Caco-2 (cell line): Measurements from ENCODE around the gene KIRREL3. TPM values are rescaled to one million over a fixed set of nuclear protein-coding genes. Genes with fewer than 3 reads are reported as not detected.

Experiments
- BruUV-seq: library from RNA; stranded (reverse); fragments of 400-500 nt; replicated peaks from 2 replicates; lab custom pipeline; 2021; lab: Mats Ljungman, UMichigan
- CTCF ChIA-PET: fragments of 300-600 bp; sonication (Branson Sonifier 250); formaldehyde crosslinking; loops from one replicate; lab custom pipeline; 2022; ENCODE audit warnings: antibody characterized with exemption; lab: Charles Lee
- POLR2A ChIA-PET: fragments of 300-600 bp; sonication (Branson Sonifier 250); formaldehyde crosslinking; loops from one replicate; lab custom pipeline; 2022; ENCODE audit warnings: antibody characterized with exemption; lab: Charles Lee
- DNase-seq, 2 experiments: peaks; one replicate each; pipeline versions ENCODE4 v3.0.0 to v3.0.0-alpha.2; 2020 to 2022
- H3K27me3 ChIP-seq: replicated peaks from 2 replicates; pipeline ENCODE4 v1.6.0; 2011; ENCODE audit warnings: low read length; ENCODE audit not compliant: control insufficient read depth, insufficient read depth
- H3K36me3 ChIP-seq: 2 replicates; pipeline ENCODE4 v1.5.1; 2011; ENCODE audit warnings: low read length; ENCODE audit not compliant: control insufficient read depth, insufficient read depth
- H3K4me1 ChIP-seq: fragments of 250-450 bp; sonication (Bioruptor Pico); 2 replicates; pipeline ENCODE4 v1.5.1; 2020; ENCODE audit warnings: mild to moderate bottlenecking
- H3K4me3 ChIP-seq: 2 replicates; pipeline ENCODE4 v1.5.1; 2011; ENCODE audit warnings: low read depth, mild to moderate bottlenecking, control low read depth, low read length
- H3K9me3 ChIP-seq: fragments of 250-450 bp; sonication (Bioruptor Pico); 2 replicates; pipeline ENCODE4 v1.5.1; 2020; ENCODE audit warnings: mild to moderate bottlenecking, moderate library complexity
- H3K27ac Mint-ChIP-seq: one replicate; pipeline ENCODE4 v1.8.0; 2022; ENCODE audit warnings: mixed read lengths; ENCODE audit not compliant: unreplicated experiment
- H3K27me3 Mint-ChIP-seq: one replicate; pipeline ENCODE4 v1.8.0; 2022; ENCODE audit warnings: mixed read lengths; ENCODE audit not compliant: insufficient read depth, unreplicated experiment
- H3K36me3 Mint-ChIP-seq: one replicate; pipeline ENCODE4 v1.8.0; 2022; ENCODE audit warnings: mild to moderate bottlenecking, mixed read lengths; ENCODE audit not compliant: insufficient read depth, unreplicated experiment
- H3K4me1 Mint-ChIP-seq: one replicate; pipeline ENCODE4 v1.8.0; 2022; ENCODE audit warnings: low read depth, mixed read lengths; ENCODE audit not compliant: unreplicated experiment
- H3K4me3 Mint-ChIP-seq: one replicate; pipeline ENCODE4 v1.8.0; 2022; ENCODE audit warnings: mild to moderate bottlenecking, moderate library complexity, mixed read lengths; ENCODE audit not compliant: unreplicated experiment
- H3K9me3 Mint-ChIP-seq: one replicate; pipeline ENCODE4 v1.8.0; 2022; ENCODE audit warnings: mixed read lengths; ENCODE audit not compliant: unreplicated experiment
- intact Hi-C: fragments of 100-400 bp; cut with micrococcal nuclease; formaldehyde crosslinking; loops from one replicate; pipeline ENCODE4 v1.10.0; 2022; ENCODE audit not compliant: unreplicated experiment
- total RNA-seq: library from RNA; stranded (reverse); gene quantifications from 2 replicates; pipeline ENCODE4 v1.2.3, GENCODE V29; 2022
- TF ChIP-seq, protein P1 (sequence below), 2 experiments: fragments of 200-600 bp in 1 of 2; IDR thresholded peaks; 1 replicate in 1 of 2; 2 replicates in 1 of 2; pipeline versions ENCODE4 v1.5.1 to v1.8.0; 2011 to 2022; ENCODE audit warnings: antibody characterized with exemption in 1 of 2, control low read depth in 1 of 2, inconsistent platforms in 1 of 2, low read depth in 1 of 2, low read length in 1 of 2, mild to moderate bottlenecking in 1 of 2, moderate library complexity in 1 of 2; ENCODE audit not compliant: insufficient read depth in 1 of 2, severe bottlenecking in 1 of 2, unreplicated experiment in 1 of 2

KIRREL3 gene
- total RNA-seq, 1 experiment from 2014 or later = not detected

DNA sequence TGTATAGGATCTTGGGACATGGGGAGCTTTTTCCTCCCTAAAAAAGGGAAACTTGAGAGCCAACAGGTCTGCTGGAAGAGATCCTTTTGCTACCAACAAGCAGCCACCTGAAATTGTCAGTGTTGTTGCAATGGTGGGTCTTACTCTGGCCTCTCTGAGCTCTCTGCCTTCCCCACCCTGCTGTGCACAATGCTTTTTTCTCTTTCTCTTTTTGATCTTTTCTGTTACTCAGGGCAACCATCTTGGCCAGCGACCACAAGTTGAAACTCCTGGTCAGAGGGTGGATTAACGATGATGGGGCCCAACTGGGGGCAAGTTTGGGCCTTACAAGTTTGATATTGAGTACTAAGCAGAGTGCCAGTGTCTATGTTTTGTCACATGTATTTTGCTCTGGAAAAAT lies 155.8 kb downstream of the KIRREL3 start:
- H3K9me3 ChIP-seq = no peaks in the 10 kb centered on the region
- H3K36me3 Mint-ChIP-seq = no peaks in the 10 kb centered on the region
- TF ChIP-seq, protein P1, sequence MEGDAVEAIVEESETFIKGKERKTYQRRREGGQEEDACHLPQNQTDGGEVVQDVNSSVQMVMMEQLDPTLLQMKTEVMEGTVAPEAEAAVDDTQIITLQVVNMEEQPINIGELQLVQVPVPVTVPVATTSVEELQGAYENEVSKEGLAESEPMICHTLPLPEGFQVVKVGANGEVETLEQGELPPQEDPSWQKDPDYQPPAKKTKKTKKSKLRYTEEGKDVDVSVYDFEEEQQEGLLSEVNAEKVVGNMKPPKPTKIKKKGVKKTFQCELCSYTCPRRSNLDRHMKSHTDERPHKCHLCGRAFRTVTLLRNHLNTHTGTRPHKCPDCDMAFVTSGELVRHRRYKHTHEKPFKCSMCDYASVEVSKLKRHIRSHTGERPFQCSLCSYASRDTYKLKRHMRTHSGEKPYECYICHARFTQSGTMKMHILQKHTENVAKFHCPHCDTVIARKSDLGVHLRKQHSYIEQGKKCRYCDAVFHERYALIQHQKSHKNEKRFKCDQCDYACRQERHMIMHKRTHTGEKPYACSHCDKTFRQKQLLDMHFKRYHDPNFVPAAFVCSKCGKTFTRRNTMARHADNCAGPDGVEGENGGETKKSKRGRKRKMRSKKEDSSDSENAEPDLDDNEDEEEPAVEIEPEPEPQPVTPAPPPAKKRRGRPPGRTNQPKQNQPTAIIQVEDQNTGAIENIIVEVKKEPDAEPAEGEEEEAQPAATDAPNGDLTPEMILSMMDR (IDR thresholded peaks at IDR 0.05; ENCODE audit: insufficient read depth in 1 of 2, low read depth in 1 of 2, low read length in 1 of 2, severe bottlenecking in 1 of 2, unreplicated experiment in 1 of 2) = no peak
- H3K4me1 Mint-ChIP-seq = no peaks in the 10 kb centered on the region
- H3K27me3 Mint-ChIP-seq = peaks cover 11% of the 10 kb centered on the region
- intact Hi-C loops = no loop called here
- no peaks in the 10 kb centered on the region for H3K36me3 ChIP-seq
- DNase-seq = no peak
- H3K4me1 ChIP-seq = no peaks in the 10 kb centered on the region
- H3K9me3 Mint-ChIP-seq = no peaks in the 10 kb centered on the region
- POLR2A ChIA-PET = no interaction called here
- no TSS peak for BruUV-seq
- no peak overlapping the region for H3K4me3 Mint-ChIP-seq
- CTCF ChIA-PET = no interaction called here
- no peak overlapping the region for H3K4me3 ChIP-seq
- no peaks in the 10 kb centered on the region for H3K27me3 ChIP-seq
- H3K27ac Mint-ChIP-seq = no peak overlapping the region

DNA sequence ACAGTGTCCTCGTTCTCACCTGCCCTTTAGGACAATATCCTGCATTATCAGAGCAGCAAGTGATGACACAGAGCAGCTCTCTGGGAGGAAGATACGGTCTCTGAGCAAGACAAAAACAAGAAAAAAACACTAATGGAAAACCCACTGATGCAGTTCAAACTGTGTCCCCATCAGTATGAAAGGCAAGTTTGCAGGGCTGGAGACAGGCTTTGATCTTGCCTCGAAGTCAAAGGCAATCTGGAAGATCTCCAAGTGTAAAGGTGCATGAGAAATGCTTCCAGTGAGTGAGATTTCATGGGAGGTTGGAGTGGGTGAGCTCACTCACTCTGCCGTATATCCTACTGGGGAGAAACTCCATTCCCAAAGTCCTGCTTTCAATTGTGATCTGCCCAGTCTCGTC lies 157.5 kb downstream of the KIRREL3 start:
- no peaks in the 10 kb centered on the region for H3K4me1 ChIP-seq

DNA sequence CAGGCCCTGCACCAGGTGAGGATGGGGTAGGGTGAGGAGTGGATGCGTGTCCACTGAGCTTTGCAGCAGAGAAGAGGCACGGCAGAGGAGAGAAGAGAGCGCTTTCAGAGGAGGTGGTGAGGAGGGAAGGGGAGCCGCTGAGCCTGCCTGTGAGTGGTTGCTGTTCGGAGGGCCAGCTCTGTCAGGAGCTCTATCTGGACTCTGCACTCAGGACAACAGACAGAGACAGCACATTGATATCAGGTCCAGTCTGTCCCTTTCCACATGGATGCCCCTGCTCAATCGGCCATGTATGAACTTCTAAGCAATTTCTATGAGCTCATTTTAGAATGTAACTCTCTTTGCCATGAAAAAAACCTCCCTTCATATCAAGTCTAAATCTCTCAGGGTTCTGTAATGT lies 158.6 kb downstream of the KIRREL3 start:
- intact Hi-C loops = no loop called here
- Mint-ChIP-seq H3K4me3 (no peak overlapping the region), H3K27ac (no peak overlapping the region), H3K27me3 (peaks cover 18% of the 10 kb centered on the region), H3K4me1 (no peaks in the 10 kb centered on the region), H3K36me3 (no peaks in the 10 kb centered on the region), H3K9me3 (no peaks in the 10 kb centered on the region)
- CTCF ChIA-PET = no interaction called here
- H3K4me3 ChIP-seq = no peak overlapping the region
- no TSS peak for BruUV-seq
- H3K27me3 ChIP-seq = peaks cover 1% of the 10 kb centered on the region; the same call in 1 of the 2 replicates
- TF ChIP-seq, protein P1 (IDR thresholded peaks at IDR 0.05; ENCODE audit: insufficient read depth in 1 of 2, low read depth in 1 of 2, low read length in 1 of 2, severe bottlenecking in 1 of 2, unreplicated experiment in 1 of 2) = no peak
- no peaks in the 10 kb centered on the region for H3K9me3 ChIP-seq
- POLR2A ChIA-PET = no interaction called here
- H3K36me3 ChIP-seq = no peaks in the 10 kb centered on the region
- DNase-seq = no peak
- no peaks in the 10 kb centered on the region for H3K4me1 ChIP-seq

More for the DNA sequence above, 157.5 kb downstream of the KIRREL3 start:
- Histone ChIP-seq H3K4me3 (no peak overlapping the region), H3K27me3 (peaks cover 1% of the 10 kb centered on the region; the same call in 1 of the 2 replicates), H3K9me3 (no peaks in the 10 kb centered on the region), H3K36me3 (no peaks in the 10 kb centered on the region)
- POLR2A ChIA-PET = no interaction called here
- no peak for DNase-seq
- no peaks in the 10 kb centered on the region for H3K36me3 Mint-ChIP-seq
- H3K27ac Mint-ChIP-seq = no peak overlapping the region
- TF ChIP-seq, protein P1 (IDR thresholded peaks at IDR 0.05; ENCODE audit: insufficient read depth in 1 of 2, low read depth in 1 of 2, low read length in 1 of 2, severe bottlenecking in 1 of 2, unreplicated experiment in 1 of 2) = no peak
- no peaks in the 10 kb centered on the region for H3K9me3 Mint-ChIP-seq
- intact Hi-C loops = no loop called here
- H3K4me3 Mint-ChIP-seq = no peak overlapping the region
- BruUV-seq = no TSS peak
- peaks cover 14% of the 10 kb centered on the region for H3K27me3 Mint-ChIP-seq
- no peaks in the 10 kb centered on the region for H3K4me1 Mint-ChIP-seq
- CTCF ChIA-PET = no interaction called here
